T-helper 1 cell treated with Interleukin-12 subunit alpha and Interleukin-12 subunit beta and Interleukin-4 antibody, amounts not matched to agents 30 ng/mL and 1 ng/mL, for 36 hours (primary cell): ENCODE measurements around the gene PHKA2. TPM values are rescaled to one million over a fixed set of nuclear protein-coding genes. Genes with fewer than 3 reads are reported as not detected.
"Not testable (repeated sequence)": the region's sequence is repeated elsewhere in the genome, so short reads cannot be mapped to it uniquely, and the experiment has no call there.

ENCODE experiments used
- intact Hi-C: fragments of 100-400 bp; cut with micrococcal nuclease; formaldehyde crosslinking; loops from one replicate; pipeline ENCODE4 v1.15.1; 2024
- total RNA-seq: library from RNA; stranded (reverse); gene quantifications from 2 replicates; pipeline ENCODE4 v1.2.3, GENCODE V29; 2022

The PHKA2 gene
- total RNA-seq, 1 donor from 2014 or later = 20.6 TPM

GRCh38 chrX:18873189-18873791 is 110.6 kb downstream of the PHKA2 start:
- intact Hi-C loops = no loop called here

- intact Hi-C loops = no loop called here
Observed at GRCh38 chrX:18872621-18873020, 111.3 kb downstream of the PHKA2 start.

GRCh38 chrX:18871970-18872369 is 111.9 kb downstream of the PHKA2 start:
- intact Hi-C loops = no loop called here

GRCh38 chrX:18871161-18871890 is 112.6 kb downstream of the PHKA2 start:
- intact Hi-C loops = no loop called here

- intact Hi-C loops = no loop called here
Observed at GRCh38 chrX:18864390-18864920, 119.5 kb downstream of the PHKA2 start.

GRCh38 chrX:18861511-18861910 is 122.4 kb downstream of the PHKA2 start:
- intact Hi-C loops = no loop called here

- intact Hi-C loops = no loop called here
Observed at GRCh38 chrX:18856645-18856997, 127.3 kb downstream of the PHKA2 start.

- intact Hi-C loops = no loop called here
Observed at GRCh38 chrX:18855919-18856644, 127.8 kb downstream of the PHKA2 start.

- intact Hi-C loops = not testable (repeated sequence)
Observed at GRCh38 chrX:18847901-18848300, 136.0 kb downstream of the PHKA2 start.

Other genes starting within 250 kb of the PHKA2 start
- gene ADGRG2, start 138.4 kb upstream of the PHKA2 start, total RNA-seq = not detected in 2 replicates